IMR-90 (cell line): ENCODE results near the gene PTH1R.

Source experiments
- BHLHE40 ChIP-seq: fragments of 150-350 bp; IDR thresholded peaks from 2 replicates; pipeline ENCODE4 v1.6.1; 2016; ENCODE audit warnings: mild to moderate bottlenecking, low read depth, low read length
- CHD1 ChIP-seq: IDR thresholded peaks from 2 replicates; pipeline ENCODE4 v1.6.1; 2012; ENCODE audit warnings: low read depth, low read length, improper control_type of control experiment
- FOS ChIP-seq: fragments of 150-350 bp; IDR thresholded peaks from 2 replicates; pipeline ENCODE4 v1.6.1; 2016; ENCODE audit warnings: low read depth, low read length
- MAFK ChIP-seq: IDR thresholded peaks from 2 replicates; pipeline ENCODE4 v1.6.1; 2012; ENCODE audit warnings: low read depth, low read length, improper control_type of control experiment
- MAZ ChIP-seq: IDR thresholded peaks from 2 replicates; pipeline ENCODE4 v1.6.1; 2012; ENCODE audit warnings: low read depth, mild to moderate bottlenecking, low read length, improper control_type of control experiment, moderate library complexity, borderline replicate concordance
- MXI1 ChIP-seq: IDR thresholded peaks from 2 replicates; pipeline ENCODE4 v1.6.1; 2012; ENCODE audit warnings: low read depth, mild to moderate bottlenecking, low read length, moderate library complexity, borderline replicate concordance
- NFE2L2 ChIP-seq: fragments of 150-350 bp; IDR thresholded peaks from 2 replicates; pipeline ENCODE4 v1.6.1; 2016; ENCODE audit warnings: low read depth, mild to moderate bottlenecking, low read length
- POLR2A ChIP-seq: IDR thresholded peaks from 2 replicates; pipeline ENCODE4 v1.6.1; 2012; ENCODE audit warnings: mild to moderate bottlenecking, low read depth, low read length
- RAD21 ChIP-seq: IDR thresholded peaks from 2 replicates; pipeline ENCODE4 v1.6.1; 2012; ENCODE audit warnings: low read length, improper control_type of control experiment
- RFX5 ChIP-seq: IDR thresholded peaks from 2 replicates; pipeline ENCODE4 v1.8.0; 2012; ENCODE audit warnings: low read depth, mild to moderate bottlenecking, low read length, moderate library complexity
- SMC3 ChIP-seq: fragments of 150-350 bp; IDR thresholded peaks from 2 replicates; pipeline ENCODE4 v1.6.1; 2016; ENCODE audit warnings: low read depth, mild to moderate bottlenecking, antibody characterized with exemption, low read length, moderate library complexity
- TF ChIP-seq, protein P1 (sequence below): conservative IDR thresholded peaks from 2 replicates; pipeline ENCODE4 v1.5.1; 2012; ENCODE audit warnings: mild to moderate bottlenecking, low read depth, low read length, improper control_type of control experiment
- TF ChIP-seq, protein P2 (sequence below): fragments of 150-350 bp; IDR thresholded peaks from 2 replicates; pipeline ENCODE4 v1.6.1; 2017; ENCODE audit warnings: mild to moderate bottlenecking, antibody characterized with exemption, low read length, low read depth
- TF ChIP-seq, protein P3 (sequence below): fragments of 150-350 bp; IDR thresholded peaks from 2 replicates; pipeline ENCODE4 v1.6.1; 2016; ENCODE audit warnings: low read depth, mild to moderate bottlenecking, low read length, moderate library complexity, borderline replicate concordance

DNA sequence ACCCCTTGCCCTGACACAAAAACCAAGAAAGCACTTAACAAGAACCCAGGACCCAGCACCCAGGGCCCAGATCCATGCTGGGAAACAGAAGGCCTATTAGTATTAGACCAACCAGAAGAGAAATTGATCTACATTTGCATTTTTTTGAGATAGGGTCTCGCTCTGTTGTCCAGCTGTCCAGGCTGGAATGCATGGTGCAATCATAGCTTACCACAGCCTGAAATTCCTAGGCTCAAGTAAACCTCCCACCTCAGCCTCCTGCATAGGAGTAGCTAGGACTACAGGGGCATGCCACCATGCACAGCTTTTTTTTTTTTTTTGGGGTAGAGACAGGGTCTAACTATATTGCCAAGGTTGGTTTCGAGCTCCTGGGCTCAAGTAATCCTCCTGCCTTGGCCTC is 72.7 kb downstream of the PTH1R start:
- TF ChIP-seq, protein P1, sequence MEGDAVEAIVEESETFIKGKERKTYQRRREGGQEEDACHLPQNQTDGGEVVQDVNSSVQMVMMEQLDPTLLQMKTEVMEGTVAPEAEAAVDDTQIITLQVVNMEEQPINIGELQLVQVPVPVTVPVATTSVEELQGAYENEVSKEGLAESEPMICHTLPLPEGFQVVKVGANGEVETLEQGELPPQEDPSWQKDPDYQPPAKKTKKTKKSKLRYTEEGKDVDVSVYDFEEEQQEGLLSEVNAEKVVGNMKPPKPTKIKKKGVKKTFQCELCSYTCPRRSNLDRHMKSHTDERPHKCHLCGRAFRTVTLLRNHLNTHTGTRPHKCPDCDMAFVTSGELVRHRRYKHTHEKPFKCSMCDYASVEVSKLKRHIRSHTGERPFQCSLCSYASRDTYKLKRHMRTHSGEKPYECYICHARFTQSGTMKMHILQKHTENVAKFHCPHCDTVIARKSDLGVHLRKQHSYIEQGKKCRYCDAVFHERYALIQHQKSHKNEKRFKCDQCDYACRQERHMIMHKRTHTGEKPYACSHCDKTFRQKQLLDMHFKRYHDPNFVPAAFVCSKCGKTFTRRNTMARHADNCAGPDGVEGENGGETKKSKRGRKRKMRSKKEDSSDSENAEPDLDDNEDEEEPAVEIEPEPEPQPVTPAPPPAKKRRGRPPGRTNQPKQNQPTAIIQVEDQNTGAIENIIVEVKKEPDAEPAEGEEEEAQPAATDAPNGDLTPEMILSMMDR: no peak
- TF ChIP-seq, protein P2, sequence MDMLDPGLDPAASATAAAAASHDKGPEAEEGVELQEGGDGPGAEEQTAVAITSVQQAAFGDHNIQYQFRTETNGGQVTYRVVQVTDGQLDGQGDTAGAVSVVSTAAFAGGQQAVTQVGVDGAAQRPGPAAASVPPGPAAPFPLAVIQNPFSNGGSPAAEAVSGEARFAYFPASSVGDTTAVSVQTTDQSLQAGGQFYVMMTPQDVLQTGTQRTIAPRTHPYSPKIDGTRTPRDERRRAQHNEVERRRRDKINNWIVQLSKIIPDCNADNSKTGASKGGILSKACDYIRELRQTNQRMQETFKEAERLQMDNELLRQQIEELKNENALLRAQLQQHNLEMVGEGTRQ: no peak
- TF ChIP-seq POLR2A (no peak), MAZ (no peak), FOS (no peak), SMC3 (no peak), BHLHE40 (no peak), MXI1 (no peak), RAD21 (no peak), RFX5 (no peak), CHD1 (no peak), NFE2L2 (no peak), MAFK (no peak)
- TF ChIP-seq, protein P3, sequence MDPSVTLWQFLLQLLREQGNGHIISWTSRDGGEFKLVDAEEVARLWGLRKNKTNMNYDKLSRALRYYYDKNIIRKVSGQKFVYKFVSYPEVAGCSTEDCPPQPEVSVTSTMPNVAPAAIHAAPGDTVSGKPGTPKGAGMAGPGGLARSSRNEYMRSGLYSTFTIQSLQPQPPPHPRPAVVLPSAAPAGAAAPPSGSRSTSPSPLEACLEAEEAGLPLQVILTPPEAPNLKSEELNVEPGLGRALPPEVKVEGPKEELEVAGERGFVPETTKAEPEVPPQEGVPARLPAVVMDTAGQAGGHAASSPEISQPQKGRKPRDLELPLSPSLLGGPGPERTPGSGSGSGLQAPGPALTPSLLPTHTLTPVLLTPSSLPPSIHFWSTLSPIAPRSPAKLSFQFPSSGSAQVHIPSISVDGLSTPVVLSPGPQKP: no peak
